Measurements from ENCODE around the gene DOK6.

DOK6 gene

GRCh38 chr18:69444221-69444620, 43.5 kb downstream of the DOK6 start:
- DNase-seq = no peak

GRCh38 chr18:69447886-69448285, 47.2 kb downstream of the DOK6 start:
- DNase-seq = no peak

GRCh38 chr18:69455125-69455524, 54.4 kb downstream of the DOK6 start:
- no peak for DNase-seq

DNA sequence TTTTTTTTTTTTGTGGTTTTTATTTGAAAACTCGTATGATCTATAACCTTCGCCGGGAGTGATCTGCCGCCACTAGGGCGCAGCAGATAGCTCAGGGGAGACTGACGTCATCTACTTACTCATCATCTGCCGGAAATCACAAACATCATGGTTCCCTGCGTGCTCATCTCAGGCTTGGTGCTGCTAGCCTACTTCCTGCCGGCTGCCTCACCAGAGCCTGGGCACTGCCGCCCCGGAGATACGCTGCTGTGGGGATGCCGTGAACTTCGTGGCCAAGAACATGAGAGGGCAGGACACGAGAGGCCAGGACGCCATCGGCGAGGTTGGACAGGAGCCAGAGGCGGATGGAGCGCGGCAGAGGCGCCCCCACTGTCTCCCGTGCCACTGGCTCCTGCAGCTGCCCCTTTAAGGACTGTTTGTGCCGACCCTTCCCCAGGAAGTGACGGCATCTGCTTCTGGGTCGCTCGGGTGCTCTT, 68.8 kb downstream of the DOK6 start:
- DNase-seq = peak; percentile 47

DNA sequence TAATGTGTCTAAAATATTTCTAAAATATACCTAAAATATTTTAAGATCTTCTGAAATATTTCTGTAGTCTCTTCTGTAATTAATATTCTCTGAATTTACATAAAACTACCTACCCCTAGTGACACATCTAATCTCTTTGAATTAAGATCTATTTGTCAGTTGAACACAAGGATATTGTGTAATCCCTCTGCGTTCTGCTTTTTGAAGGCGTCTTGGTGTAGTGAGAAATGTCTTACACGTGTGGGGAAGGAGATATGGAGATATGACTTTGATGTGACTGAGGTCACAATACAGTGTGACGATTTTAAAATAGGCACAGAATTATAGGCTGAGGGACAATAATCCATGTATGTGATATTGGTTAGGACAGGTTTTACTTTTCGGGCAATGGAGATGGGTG, 79.8 kb downstream of the DOK6 start:
- DNase-seq = no peak

DNA sequence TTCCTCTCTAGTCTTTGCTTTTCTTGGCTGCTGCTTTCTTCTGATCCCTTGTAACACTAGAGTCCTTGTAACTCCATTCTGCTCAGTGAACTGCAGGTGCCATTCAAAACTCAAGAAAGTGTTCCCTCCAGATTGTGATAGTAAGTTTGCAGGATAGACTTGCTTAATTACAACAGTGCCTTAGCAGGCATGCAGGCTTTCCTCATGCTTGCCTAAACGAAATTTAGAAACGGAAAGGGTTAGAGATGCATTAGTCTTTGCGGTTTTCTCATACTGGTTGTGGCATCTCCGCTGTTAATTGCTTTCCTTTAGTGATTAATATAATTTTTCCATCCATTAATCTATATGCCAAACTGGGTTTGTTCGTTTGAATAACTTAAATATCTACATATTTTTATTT, 82.9 kb downstream of the DOK6 start:
- no peak for DNase-seq

DNA sequence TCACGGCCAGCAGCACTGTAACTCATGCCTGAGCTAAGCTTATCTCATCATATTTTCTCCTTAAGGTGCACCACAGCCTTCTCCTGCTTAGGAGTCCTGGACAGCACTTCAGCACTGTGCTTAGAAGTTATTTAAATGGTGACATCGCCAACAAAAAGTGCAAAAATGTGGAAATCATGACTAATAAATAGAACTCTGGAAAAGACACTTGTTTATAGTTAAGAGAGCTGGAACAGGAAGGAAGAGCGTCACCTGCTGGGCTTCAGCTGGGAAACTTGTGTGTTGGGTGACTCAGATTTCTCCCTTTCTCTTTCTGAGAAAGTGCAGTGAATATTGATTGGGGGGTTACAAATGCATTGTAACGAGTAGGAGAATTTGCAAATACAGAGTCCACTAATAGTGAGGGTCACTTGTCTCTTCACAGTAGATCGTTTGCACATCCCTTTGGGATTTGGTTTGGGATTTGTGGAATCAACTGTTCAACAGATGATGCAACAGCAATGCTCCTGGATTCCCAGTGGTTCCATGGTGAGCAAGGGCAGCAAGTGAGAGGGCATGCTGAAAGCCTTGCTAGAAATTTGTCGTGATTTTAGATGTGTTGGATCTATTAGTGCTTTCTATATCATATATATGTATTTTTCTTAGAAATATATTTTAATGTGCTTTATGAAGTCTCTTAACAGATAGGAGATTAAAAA, 84.2 kb downstream of the DOK6 start:
- no peak for DNase-seq

GRCh38 chr18:69487488-69488394, 87.1 kb downstream of the DOK6 start:
- no peak for DNase-seq

DNA sequence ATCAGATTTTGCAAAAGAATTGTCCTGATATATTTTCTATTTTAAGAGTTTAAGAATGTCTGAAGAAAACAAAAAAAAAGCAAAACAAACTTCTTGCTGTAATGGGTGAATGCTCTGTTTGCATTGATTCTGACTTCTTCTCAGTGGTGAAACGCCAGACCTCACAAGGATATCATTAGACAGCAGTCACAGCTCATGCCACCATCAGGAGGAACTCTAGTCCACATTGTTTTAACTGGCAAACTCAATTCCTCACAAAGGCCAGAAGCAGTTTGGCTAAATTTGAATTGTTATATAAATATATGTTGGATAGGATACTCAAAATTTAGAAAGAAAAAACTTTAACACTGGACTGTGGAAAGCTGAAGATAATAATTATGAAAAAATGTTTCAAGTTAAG, 89.4 kb downstream of the DOK6 start:
- DNase-seq = no peak

DNA sequence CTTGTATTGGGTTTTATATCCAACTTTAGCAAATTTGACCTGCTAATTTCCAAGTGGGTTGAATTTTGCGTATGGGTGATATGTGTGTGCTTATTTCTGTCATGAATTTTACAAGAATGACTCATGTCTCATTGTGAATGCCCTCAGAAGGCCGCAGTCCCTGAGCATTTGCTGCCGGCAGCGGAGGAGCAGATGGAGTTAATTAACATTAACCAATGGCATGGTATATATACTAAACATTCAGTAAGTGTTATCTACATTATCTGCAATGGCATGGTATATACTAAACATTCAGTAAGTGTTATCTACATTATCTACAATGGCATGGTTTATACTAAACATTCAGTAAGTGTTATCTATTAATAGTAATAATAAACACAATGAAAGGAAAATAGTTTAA, 90.1 kb downstream of the DOK6 start:
- no peak for DNase-seq

DNA sequence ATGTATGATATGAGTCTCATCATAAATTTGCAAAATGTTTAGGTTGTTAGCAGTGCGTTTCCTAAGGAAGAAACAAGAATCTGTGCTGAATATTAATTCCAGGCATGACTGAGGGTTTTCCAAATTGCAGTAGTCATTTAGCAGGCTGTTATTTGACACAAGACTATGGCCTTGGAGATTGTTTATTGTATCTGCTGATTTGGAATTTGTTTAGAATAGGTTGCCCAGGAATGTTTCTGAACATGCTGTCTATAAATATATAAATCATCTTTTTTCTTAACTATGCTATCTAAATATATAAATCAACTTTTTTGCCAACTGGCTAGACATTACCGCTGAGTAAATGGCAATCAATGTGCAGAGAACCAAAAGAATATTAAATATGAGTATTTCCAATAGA, 90.9 kb downstream of the DOK6 start:
- DNase-seq = no peak

DNA sequence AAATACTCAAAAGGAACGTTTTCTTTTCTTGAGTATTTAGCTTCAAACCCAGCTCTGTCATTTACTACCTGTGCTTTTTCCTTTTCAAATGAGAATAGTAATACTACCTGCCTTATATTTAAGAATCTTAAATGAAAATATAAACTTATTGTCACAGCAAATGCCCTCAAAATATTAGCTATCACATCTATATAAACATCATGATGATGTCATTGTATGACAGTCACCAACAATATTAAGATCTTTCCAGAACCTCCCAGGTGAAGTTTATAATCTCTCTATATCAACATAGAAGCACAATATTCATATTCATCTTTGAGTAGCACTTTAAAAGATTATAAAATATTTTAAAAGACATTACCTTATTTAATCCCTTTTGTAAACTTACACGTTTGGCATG, 92.2 kb downstream of the DOK6 start:
- DNase-seq = no peak

DNA sequence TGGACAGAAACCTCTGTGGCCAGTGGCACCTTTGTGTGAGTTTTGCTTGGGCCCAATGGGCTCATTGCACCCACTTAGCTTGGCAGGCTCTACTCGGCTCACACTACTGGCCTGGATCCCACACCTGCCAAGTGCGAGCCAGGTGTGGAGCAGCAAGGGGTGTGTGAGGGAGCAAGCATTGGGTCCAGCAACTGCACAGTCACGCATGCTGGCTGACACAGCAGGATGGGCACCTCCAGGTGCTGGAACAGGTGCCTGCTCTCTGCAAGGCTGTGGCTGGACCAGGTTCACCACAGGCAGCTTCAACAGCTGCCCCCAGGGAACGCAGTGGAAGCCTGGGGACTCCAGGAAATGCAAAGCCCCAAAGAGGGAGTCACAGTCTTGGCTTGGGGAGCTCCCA, 94.2 kb downstream of the DOK6 start:
- DNase-seq = no peak

- no peak for DNase-seq
Measured at GRCh38 chr18:69495338-69495737, 94.7 kb downstream of the DOK6 start.

GRCh38 chr18:69495841-69496533, 95.3 kb downstream of the DOK6 start:
- DNase-seq = no peak

DNA sequence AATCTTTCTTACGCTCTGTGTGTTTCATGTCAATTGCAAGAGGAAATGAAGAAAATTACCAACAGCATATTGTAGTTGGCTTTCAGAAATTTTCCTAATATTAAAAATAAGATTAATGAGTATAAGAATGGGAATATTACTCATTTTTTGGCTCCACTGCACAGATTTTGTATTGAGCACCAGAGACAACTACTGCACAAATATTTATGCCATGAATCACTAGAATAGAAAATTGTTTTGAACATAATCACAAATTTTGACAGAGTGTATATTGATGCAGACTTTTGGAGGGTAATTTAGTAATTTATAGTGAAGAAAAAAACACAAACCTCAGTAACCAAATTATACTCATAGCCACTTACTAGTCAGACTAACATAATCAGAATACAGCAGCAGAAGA, 118.3 kb downstream of the DOK6 start:
- no peak for DNase-seq

- DNase-seq = no peak
Measured at GRCh38 chr18:69523582-69523981, 122.9 kb downstream of the DOK6 start.

DNA sequence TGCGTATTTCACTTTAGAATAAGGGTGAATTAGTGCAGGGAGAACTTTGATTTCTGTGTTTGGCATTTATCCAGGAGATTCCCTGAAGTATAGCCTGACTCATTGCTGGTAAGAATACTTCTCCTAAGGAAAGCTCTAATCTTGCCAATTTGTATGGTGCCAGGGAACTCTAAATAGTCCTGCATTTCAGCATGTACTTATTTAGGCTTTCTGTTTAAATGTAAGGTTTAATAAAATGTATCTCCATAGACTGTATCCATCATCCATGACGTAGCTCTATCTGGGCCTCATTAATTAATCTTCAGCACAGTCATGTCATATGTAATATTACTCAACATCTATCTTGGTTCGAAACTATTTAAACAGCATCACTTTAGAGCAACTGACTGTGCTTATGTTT, 127.7 kb downstream of the DOK6 start:
- DNase-seq = no peak

DNA sequence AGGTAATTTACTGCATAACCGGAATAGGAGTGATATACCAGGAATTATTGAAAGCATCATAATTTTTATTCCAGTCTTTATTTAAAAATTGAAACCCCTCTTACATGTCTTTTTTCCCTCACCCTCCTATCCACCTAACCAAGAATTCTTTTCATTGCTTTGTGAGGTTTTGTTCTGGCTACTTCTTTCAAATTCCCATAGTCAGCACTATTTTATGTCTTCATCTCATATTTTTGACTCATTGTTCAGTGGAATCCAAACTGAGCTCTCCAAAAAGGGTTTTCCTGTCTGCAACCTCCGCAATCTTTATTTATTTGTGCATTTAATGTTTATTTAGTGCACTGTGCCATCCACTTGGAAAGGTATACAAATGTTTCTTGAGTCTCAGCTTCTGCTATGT, 128.5 kb downstream of the DOK6 start:
- DNase-seq = no peak

DNA sequence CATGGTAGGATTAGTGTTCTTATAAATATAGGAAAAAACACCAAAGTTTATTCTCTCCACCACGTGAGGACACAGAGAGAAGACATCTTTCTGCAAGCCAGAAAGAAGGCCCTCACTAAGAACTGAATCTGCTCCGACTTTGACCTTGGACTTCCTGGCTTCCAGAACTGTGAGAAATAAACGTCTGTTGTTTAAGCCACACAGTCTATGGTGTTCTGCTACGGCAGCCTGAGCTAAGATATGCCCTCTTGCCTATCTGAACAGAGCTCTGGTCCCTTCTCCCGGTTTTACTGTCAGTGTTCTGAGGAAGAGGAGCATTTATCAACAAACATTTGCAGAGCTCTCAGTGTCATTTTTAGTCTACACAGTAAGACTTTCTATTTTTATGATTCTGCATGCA, 131.3 kb downstream of the DOK6 start:
- DNase-seq = no peak

GRCh38 chr18:69537183-69537582, 136.5 kb downstream of the DOK6 start:
- no peak for DNase-seq

DNA sequence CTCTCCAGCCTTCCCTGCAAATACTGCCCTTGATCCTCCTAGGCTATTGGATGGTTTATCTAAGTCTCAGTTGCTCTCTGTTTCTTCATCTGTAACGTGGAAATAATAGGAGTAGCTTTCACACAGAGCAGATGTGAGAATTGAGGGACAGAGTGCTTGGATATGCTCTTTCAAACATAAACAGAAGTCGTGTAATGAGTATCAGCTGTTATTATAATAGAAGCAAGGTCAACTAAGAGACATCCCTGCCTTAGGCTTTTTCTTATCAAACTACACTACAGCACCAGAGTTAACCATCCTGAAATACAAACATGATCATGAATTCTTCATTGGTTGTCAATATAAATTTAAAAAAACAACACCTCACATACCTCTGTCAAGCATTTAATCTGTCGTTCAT, 138.2 kb downstream of the DOK6 start:
- no peak for DNase-seq

DNA sequence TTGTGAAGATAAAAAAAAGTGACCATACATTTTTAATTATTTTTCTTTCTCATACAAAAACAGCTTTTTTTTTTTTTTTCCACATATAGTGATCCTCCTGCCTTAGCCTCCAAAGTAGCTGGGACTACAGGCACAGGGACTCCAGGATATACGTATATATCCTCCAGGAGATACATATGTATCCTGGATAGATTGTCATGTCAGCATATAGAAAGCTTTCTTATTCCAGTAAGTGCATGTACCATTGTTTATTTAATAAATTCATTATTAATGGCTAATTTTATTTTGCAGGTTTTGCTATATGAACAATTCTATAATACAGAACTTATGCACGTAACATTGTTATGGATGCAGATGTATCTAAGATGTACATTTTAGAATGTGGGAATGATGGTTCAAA, 138.7 kb downstream of the DOK6 start:
- no peak for DNase-seq

- no peak for DNase-seq
Measured at GRCh38 chr18:69556228-69556627, 155.5 kb downstream of the DOK6 start.

Data from stimulated activated CD4-positive, alpha-beta T cell treated with anti-CD3 and anti-CD28 coated beads, Interleukin-4, amount 100 ng/mL, for 1 hour (primary cell).